GM18505 (cell line): ENCODE measurements around the gene MYO1C.
"Not testable (repeated sequence)": the region's sequence is repeated elsewhere in the genome, so short reads cannot be mapped to it uniquely, and the experiment has no call there.

Source experiments
- ATAC-seq: cut with Tn5 transposase; IDR thresholded peaks from one replicate; pipeline ENCODE4 v1.9.1; 2021; ENCODE audit not compliant: unreplicated experiment
- POLR2A ChIP-seq: IDR thresholded peaks from 4 replicates; pipeline ENCODE4 v1.6.1; 2011; ENCODE audit warnings: borderline replicate concordance; ENCODE audit not compliant: insufficient read depth, insufficient read length; ENCODE audit errors: extremely low read depth

Gene MYO1C, protein sequence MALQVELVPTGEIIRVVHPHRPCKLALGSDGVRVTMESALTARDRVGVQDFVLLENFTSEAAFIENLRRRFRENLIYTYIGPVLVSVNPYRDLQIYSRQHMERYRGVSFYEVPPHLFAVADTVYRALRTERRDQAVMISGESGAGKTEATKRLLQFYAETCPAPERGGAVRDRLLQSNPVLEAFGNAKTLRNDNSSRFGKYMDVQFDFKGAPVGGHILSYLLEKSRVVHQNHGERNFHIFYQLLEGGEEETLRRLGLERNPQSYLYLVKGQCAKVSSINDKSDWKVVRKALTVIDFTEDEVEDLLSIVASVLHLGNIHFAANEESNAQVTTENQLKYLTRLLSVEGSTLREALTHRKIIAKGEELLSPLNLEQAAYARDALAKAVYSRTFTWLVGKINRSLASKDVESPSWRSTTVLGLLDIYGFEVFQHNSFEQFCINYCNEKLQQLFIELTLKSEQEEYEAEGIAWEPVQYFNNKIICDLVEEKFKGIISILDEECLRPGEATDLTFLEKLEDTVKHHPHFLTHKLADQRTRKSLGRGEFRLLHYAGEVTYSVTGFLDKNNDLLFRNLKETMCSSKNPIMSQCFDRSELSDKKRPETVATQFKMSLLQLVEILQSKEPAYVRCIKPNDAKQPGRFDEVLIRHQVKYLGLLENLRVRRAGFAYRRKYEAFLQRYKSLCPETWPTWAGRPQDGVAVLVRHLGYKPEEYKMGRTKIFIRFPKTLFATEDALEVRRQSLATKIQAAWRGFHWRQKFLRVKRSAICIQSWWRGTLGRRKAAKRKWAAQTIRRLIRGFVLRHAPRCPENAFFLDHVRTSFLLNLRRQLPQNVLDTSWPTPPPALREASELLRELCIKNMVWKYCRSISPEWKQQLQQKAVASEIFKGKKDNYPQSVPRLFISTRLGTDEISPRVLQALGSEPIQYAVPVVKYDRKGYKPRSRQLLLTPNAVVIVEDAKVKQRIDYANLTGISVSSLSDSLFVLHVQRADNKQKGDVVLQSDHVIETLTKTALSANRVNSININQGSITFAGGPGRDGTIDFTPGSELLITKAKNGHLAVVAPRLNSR

DNA sequence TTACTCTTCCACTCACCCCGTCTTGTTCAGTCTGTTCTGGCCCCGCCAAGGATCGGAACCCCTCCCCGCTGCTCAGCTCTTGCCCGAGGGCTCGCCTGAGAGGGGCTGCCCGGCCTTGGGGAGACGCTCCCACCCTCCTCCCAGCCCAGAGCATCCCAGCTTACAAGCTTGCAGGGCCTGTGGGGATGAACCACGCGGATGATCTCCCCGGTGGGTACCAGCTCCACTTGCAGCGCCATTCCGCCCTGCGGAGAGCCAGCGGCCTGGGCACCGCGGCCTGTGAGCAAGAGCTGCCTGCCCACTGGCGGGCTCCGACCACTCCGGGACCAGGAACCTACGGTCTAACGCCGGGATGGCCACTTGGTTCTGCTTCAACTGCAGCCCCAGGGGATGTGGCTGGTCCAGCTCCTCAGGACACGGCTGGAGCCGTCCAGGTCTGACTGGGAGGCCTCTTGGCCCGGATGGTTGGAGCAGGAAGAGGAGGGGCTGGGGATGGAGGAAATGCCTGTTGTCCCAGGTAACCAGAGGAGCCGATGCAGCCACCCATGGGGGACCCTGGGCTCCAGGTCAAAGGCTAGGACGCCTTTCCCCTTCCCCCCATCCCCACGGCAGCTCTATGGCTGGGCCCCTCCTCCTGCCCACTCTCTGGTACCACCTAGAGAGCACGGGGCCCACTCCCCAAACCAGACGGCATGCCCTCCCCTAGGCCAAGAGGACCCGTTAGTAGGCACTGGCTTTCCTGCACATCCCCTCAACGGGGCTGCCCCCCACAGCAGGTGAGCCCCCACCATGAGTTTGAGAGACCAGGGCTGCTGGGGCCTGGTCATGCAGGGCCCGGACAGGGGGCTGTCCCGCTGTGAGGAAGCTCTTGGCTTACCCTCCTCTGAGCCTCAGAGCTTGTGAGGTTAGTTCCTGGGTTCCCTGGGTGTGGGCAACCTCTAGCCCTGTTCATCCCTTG, at the start of gene MYO1C:
Gene MYO1C, minus strand, starts transcription at position 438 of the 958 bp plus-strand sequence. Its CDS starts 199 bp downstream, at position 239.
- no peak for TF ChIP-seq POLR2A
- no peak for ATAC-seq

DNA sequence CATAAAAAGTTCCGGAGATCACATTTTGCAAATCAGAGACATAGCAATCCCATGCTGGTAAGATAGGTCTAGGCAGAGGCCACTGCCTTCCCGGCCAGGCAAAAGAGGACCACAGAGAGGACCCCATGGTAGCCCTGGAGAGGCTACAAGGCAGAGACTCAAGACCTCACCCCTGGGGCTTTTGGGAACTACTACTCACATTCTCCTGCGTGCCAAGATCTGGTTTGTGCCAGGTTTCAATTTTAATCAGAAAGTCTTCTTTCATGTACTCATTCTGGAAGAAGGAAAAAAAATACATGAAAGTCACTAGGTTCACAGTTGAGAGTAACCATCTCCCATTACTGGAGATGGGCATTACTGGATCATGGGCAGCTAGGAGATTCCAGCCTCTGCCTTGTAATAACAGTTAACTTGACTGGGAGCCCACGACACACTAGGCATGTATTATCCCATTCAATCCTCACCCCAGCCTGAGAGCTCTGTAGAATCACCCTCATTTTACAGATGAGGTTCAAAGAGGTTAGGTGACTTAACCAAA, 49.0 kb upstream of the MYO1C start:
- no peak for ATAC-seq
- no peak for TF ChIP-seq POLR2A

DNA sequence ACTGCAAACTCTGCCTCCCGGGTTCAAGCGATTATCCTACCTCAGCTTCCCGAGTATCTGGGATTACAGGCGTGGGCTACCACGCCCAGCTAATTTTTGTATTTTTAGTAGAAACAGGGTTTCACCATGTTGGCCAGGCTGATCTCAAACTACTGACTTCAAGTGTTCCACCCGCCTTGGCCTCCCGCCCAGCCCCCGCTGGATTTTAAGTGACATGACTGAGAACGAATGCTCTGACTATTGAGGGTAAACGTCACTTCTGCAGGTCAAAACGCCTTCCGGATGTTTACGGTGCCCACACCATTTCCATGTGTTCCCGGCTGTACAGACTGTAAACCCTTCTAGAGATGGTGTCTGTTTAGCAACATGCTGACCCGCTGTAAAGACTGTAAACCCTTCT, 47.3 kb upstream of the MYO1C start:
- ATAC-seq = no peak
- TF ChIP-seq POLR2A = no peak

DNA sequence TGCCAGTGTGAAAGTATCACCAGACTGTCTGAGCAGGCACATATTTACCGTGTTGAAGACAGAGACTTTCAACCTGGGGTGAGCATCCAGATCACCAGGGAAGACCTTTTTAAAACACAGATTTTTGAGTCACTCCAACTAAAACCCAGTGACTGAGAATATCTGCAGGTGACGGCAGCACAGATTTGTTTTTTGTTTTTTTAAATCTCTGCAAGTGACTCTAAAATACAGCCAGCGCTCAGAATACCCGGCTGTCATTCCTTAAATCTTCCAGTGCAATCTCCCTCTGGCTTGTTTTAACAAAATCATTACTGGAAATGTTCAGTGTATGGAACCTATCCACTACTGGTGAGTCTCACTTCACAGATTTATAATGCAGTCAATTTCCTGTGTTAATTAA, 43.3 kb upstream of the MYO1C start:
- TF ChIP-seq POLR2A = no peak
- no peak for ATAC-seq

DNA sequence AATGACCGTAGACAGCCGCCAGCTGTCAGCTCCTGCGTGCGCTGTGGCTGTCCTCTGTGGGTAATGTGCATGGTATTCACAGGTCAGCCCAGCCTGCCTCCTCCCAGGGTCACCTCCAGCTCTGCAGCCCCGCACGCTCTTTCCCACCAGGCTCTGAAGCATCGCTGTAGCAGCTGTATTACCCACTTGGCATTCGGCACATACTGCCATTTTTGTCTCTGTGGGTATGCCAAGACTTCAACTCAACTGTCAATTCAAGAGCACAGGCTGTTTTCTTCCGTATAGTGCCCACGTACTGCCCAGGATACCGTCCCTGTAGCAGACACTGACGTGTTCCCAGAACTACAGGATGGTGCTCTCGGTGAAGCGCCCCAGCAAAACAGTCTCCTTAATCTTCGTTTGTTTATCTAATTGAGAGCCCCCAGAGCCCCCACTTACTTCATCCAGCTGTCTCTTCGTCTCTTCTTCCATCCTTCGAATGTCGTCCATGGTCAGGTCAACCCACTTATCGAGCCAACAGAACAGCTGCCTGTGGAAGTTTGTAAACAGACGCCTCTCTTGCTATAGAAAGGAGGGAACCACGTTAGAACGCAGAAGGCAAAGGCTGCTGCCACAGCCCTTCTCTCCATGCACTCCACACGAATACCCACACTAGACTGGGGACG, 41.3 kb upstream of the MYO1C start:
- ATAC-seq = no peak
- no peak for TF ChIP-seq POLR2A

DNA sequence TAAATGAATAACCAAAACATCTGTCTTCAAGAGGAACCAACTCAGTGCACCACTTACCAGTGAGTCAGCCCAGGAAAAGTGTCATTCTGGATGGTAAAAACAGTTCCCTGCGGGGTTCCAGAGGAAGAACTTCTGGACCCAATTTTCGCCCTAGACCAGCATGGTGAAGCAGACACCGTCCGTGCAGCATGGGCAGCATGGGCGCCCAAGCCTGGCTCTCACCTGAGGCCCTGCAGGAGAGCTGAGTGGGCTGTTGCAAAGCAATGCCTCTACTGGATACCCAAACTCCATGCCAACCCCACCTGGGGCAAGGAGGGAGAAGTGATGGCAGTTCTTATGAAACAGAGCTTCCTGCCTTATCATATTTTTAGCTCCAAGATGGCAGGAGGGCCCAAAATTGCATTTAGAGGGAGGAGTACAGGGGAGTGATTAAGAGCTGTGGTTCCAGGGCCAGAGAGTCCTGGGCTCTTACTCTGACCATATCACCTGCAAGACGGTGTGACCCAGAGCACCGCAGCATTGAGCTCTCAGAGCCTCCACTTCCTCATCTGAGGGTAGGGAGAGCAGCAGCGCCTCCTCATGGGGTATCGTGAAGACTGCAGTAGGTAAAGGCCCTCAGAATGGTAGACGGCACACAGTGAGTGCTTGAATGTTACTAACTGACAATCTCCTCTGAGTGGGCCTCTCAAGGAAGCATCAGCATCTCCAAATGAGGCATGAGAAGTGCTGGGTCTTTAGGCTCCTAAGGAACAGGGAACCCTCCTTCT, 40.5 kb upstream of the MYO1C start:
- no peak for TF ChIP-seq POLR2A
- ATAC-seq = no peak

DNA sequence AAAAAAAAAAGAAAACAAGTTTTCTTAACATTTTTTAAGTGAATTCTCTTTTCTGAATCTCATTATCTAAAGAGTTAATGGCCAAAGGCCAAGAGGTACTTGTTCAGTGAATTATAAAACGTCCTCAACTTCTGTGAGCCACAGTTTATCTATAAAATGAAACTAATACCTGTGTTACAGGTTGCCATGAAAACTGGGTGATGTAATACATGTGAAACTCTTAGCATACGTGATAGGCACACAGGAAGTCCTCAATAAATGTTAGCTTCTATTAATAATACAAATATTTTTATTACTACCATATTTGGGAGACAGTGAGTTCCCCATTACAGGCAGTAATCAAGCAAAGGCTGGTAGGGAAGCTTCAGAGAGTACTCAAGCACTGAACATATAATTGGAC, 37.4 kb upstream of the MYO1C start:
- no peak for TF ChIP-seq POLR2A

DNA sequence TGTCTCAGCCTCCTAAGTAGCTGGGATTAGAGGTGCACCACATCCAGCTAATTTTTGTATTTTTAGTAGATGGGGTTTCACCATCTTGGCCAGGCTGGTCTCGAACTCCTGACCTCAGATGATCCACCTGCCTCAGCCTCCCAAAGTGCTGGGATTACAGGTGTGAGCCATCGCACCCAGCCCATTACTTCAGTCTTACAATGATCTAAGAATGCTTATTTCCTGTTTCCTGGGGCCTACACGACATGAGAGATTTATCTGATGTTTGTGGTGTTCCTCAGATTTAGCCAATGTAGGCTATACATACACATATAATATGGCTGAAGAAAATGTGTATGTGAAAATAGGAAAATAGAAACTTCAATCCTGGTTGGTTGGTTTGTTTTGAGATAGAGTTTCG, 34.4 kb upstream of the MYO1C start:
- ATAC-seq = not testable (repeated sequence)

More for the DNA sequence above, 37.4 kb upstream of the MYO1C start:
- no peak for ATAC-seq

DNA sequence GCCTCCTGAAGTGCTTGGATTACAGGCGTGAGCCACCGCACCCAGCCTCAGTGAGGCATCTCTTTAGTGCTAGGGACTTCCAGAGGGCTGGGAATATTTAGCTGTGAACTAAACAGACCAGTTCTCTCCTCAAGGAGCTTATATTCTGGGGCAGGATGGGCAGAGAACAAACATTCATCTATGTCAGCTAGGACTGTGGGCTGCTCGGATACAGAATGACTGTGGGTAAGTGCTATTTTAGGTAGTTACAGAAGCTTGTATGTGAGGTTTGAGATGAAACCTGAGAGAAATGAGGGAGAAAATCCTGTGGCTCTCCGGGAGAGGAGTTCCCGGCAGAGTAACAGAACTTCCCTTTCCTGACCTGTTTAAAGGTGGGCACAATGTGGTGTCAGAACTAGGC, 30.1 kb upstream of the MYO1C start:
- no peak for TF ChIP-seq POLR2A
- ATAC-seq = no peak

DNA sequence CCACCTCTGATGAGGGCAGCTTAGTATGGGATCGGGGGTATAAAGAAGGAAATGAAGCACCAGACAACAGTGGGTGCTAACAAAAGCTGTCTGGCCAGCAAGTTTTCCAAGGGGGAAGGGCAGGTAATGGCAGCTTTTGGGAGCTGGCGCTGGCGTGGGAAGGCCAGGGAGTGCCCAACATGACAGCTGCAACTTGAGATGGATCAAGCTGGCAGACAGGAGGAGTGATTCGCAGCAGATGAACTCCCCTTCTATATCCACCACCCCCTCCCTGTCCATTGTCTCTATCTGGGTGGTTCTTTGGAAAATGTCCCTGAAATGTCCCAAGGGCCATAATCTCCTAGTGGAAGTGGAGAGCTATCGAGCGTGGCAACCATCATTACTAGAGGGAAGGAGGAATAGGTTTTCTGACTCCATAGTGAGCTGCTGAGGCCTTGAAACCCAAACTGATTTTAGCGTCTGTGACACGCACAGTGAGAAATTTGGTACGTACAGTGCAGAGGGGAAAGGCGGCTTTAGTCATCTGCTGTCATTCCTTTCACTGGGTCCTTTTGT, 28.7 kb upstream of the MYO1C start:
- no peak for ATAC-seq
- no peak for TF ChIP-seq POLR2A

DNA sequence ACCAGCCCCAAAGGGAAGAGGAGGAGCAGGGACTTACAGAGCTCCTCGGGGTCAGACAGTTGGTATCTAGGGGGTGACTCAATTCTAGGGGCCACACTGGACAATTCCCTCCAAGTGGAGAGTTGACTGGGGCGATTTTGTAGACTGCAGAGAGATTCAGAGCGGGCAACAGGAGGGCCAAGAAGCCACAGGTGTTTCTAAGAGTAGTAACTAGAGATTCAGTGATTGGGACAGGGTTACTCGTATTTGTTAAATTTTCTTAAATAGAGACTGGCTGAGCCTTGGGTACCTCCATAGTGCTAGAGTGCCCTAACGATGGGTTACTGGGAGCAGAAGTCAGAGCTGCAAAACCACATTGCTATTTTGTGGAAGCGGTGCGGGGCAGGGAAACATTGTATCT, 27.2 kb upstream of the MYO1C start:
- no peak for ATAC-seq
- TF ChIP-seq POLR2A = no peak
